K562 (cell line): ENCODE results near the gene FANCG. TPM values are rescaled to one million over a fixed set of nuclear protein-coding genes. Genes with fewer than 3 reads are reported as not detected.

Source experiments
- ATAC-seq: fragments of 200-7000 bp; cut with Tn5 transposase; 3 replicates; pipeline ENCODE4 v1.9.1; 2020; ENCODE audit warnings: moderate library complexity
- BruUV-seq: library from RNA; stranded (reverse); fragments of 400-500 nt; replicated peaks from 2 replicates; lab custom pipeline; 2021; lab: Mats Ljungman, UMichigan
- CTCF ChIA-PET: fragments of 300-600 bp; formaldehyde crosslinking; extraction: SDS; loops from one replicate; lab custom pipeline; 2021; ENCODE audit warnings: low intra/inter-chr PET ratio; lab: Yijun Ruan, JAX
- POLR2A ChIA-PET: fragments of 300-600, 350-650 bp; sonication (Branson Sonifier 250); formaldehyde crosslinking; extraction: SDS; loops from one replicate; lab custom pipeline; 2021; ENCODE audit warnings: antibody characterized with exemption, inconsistent platforms; lab: Yijun Ruan, JAX
- DNase-seq, 4 experiments: peaks; one replicate each; pipeline versions ENCODE4 v3.0.0 to v3.0.0-alpha.2; 2011 to 2018; ENCODE audit warnings: low spot score in 3 of 4, mixed read lengths in 3 of 4; ENCODE audit errors: extremely low read depth in 1 of 4
- FAIRE-seq: peaks from 2 replicates; lab custom pipeline; 2011; peaks lifted over from hg19 to GRCh38; lab: Jason Lieb, UNC
- H2AFZ ChIP-seq: 2 replicates; pipeline ENCODE4 v1.6.0; 2011; ENCODE audit warnings: low read depth, low read length, control low read depth, inconsistent platforms
- H3K27ac ChIP-seq: fragments of 200-600 bp; 3 replicates; pipeline ENCODE4 v1.8.0; 2011; ENCODE audit warnings: low read depth, mild to moderate bottlenecking, control low read depth, inconsistent platforms, low read length, moderate library complexity, mixed read lengths; ENCODE audit errors: extremely low read depth
- H3K27me3 ChIP-seq, 2 experiments: fragments of 300-600 bp in 1 of 2; 2 replicates in 1 of 2; 3 replicates in 1 of 2; pipeline versions ENCODE4 v1.6.0 to v1.8.0; 2011; ENCODE audit warnings: inconsistent platforms in 2 of 2, low read length in 2 of 2, mild to moderate bottlenecking in 1 of 2, mixed read lengths in 1 of 2, moderate library complexity in 1 of 2; ENCODE audit not compliant: control insufficient read depth in 2 of 2, insufficient read depth in 2 of 2
- H3K36me3 ChIP-seq: fragments of 300-600 bp; 3 replicates; pipeline ENCODE4 v1.8.0; 2011; ENCODE audit warnings: mild to moderate bottlenecking, low read length, inconsistent platforms; ENCODE audit not compliant: control insufficient read depth, insufficient read depth
- H3K4me1 ChIP-seq, 2 experiments: fragments of 200-600 bp in 1 of 2; replicated peaks in 1 of 2; 2 replicates in 1 of 2; 3 replicates in 1 of 2; pipeline versions ENCODE4 v1.5.1 to v1.8.0; 2011; ENCODE audit warnings: inconsistent platforms in 2 of 2, low read length in 2 of 2, mild to moderate bottlenecking in 1 of 2, mixed read lengths in 1 of 2, moderate library complexity in 1 of 2; ENCODE audit not compliant: control insufficient read depth in 2 of 2, insufficient read depth in 2 of 2
- H3K4me2 ChIP-seq: 2 replicates; pipeline ENCODE4 v1.6.1; 2011; ENCODE audit warnings: low read length, control low read depth, inconsistent platforms, mixed read lengths; ENCODE audit not compliant: insufficient read depth
- H3K4me3 ChIP-seq: fragments of 200-600 bp; sonication (generic), shearing (Covaris generic); 2 replicates; pipeline ENCODE4 v1.5.1; 2016; ENCODE audit warnings: control low read depth, inconsistent platforms
- H3K79me2 ChIP-seq: fragments of 200-600 bp; 3 replicates; pipeline ENCODE4 v1.8.0; 2011; ENCODE audit warnings: low read length, inconsistent platforms; ENCODE audit not compliant: control insufficient read depth, insufficient read depth
- H3K9ac ChIP-seq, 2 experiments: 2 replicates each; pipeline versions ENCODE4 v1.6.0 to v1.6.1; 2011; ENCODE audit warnings: low read depth in 2 of 2, low read length in 2 of 2, control low read depth in 1 of 2, inconsistent platforms in 1 of 2, mild to moderate bottlenecking in 1 of 2, mixed read lengths in 1 of 2; ENCODE audit not compliant: insufficient read depth in 1 of 2
- H3K9me1 ChIP-seq: one replicate; pipeline ENCODE4 v1.6.0; 2011; ENCODE audit warnings: inconsistent platforms, mild to moderate bottlenecking, low read length, moderate library complexity; ENCODE audit not compliant: control insufficient read depth, insufficient read depth
- H3K9me3 ChIP-seq: replicated peaks from 2 replicates; pipeline ENCODE4 v1.5.1; 2011; ENCODE audit warnings: low read depth, low read length, inconsistent platforms; ENCODE audit not compliant: control insufficient read depth, insufficient read depth
- H4K20me1 ChIP-seq: replicated peaks from 2 replicates; pipeline ENCODE4 v1.6.1; 2011; ENCODE audit warnings: low read length, inconsistent platforms, mixed read lengths; ENCODE audit not compliant: control insufficient read depth, insufficient read depth
- ELF4 ChIP-seq: fragments of 450-650 bp; formaldehyde crosslinking; IDR thresholded peaks from 2 replicates; pipeline ENCODE4 v1.4.0; 2022; ENCODE audit warnings: missing genetic modification characterization
- PHB ChIP-seq: fragments of 250-450 bp; sonication (Bioruptor Pico); IDR thresholded peaks from 2 replicates; pipeline ENCODE4 v1.5.0; 2021
- PTBP1 ChIP-seq: fragments of 200-400 bp; formaldehyde crosslinking; IDR thresholded peaks from 2 replicates; pipeline ENCODE4 v1.6.1; 2017; ENCODE audit warnings: low read depth, low read length
- RAD51 ChIP-seq: fragments of 450-650 bp; IDR thresholded peaks from 2 replicates; pipeline ENCODE4 v1.7.1; 2016; ENCODE audit warnings: low read depth, mild to moderate bottlenecking, borderline replicate concordance
- TCF3 ChIP-seq: sonication (generic); formaldehyde crosslinking; IDR thresholded peaks from 2 replicates; pipeline ENCODE4 v1.4.0; 2020; ENCODE audit warnings: mild to moderate bottlenecking, missing genetic modification reagents
- TRIM24 ChIP-seq, 2 experiments: fragments of 450-650 bp; IDR thresholded peaks; 2 replicates each; pipeline ENCODE4 v1.6.1; 2016
- ZNF140 ChIP-seq: fragments of 250-450 bp; sonication (Bioruptor Pico); IDR thresholded peaks from 2 replicates; pipeline ENCODE4 v1.8.0; 2021; ENCODE audit warnings: moderate library complexity, mild to moderate bottlenecking, inconsistent platforms
- ZNF197 ChIP-seq: fragments of 200-800 bp; sonication (Bioruptor generic); IDR thresholded peaks from 2 replicates; pipeline ENCODE4 v1.6.1; 2016; ENCODE audit warnings: low read depth, missing genetic modification characterization, missing compliant biosample characterization
- ZNF785 ChIP-seq: fragments of 250-450 bp; sonication (Bioruptor Pico); IDR thresholded peaks from 2 replicates; pipeline ENCODE4 v1.4.0; 2020; ENCODE audit warnings: mild to moderate bottlenecking
- WGBS: fragments of 100-300 bp; shearing (Covaris generic); methylation state at CpG from one replicate; pipeline ENCODE4 v1.1.6; 2016; ENCODE audit warnings: low coverage, mixed read lengths; ENCODE audit not compliant: insufficient coverage; ENCODE audit errors: missing lambda C conversion rate; 5-methylcytosine and 5-hydroxymethylcytosine counted together
- in situ Hi-C: fragments of 300-500 bp; cut with MboI; formaldehyde crosslinking; loops from 4 replicates; pipeline ENCODE4 v1.15.0; 2018; ENCODE audit warnings: inconsistent platforms, mixed read lengths
- intact Hi-C: fragments of 100-400 bp; cut with micrococcal nuclease; formaldehyde crosslinking; loops from 2 replicates; pipeline ENCODE4 v1.14.2; 2022
- polyA plus RNA-seq, 8 experiments: library from polyadenylated mRNA; depleted of rRNA in 4 of 8; stranded (reverse) in 5 of 8; unstranded in 3 of 8; fragments of >200 nt; fragmentation: Nextera tagmentation in 2 of 8; fragmentation: Illumina TruSeq in 1 of 8; extraction: Ambion mirVana in 2 of 8; extraction: Trizol in 1 of 8; gene quantifications; 2 replicates each; pipeline versions ENCODE4 v1.2.1 to v1.2.3, GENCODE V29; 2011 to 2014; ENCODE audit warnings: inconsistent platforms in 1 of 8, missing spikeins in 1 of 8
- total RNA-seq, 7 experiments: library from RNA; depleted of rRNA in 6 of 7; stranded (reverse); fragments of >200 nt in 6 of 7; fragmentation: Illumina TruSeq in 2 of 7; extraction: Trizol in 2 of 7; gene quantifications; 2 replicates each; pipeline versions ENCODE4 v1.2.1 to v1.2.3, GENCODE V29; 2011 to 2021; ENCODE audit warnings: low replicate concordance in 1 of 7

FANCG gene
- total and polyA plus RNA-seq, 9 of the 15 experiments (the other 6 are each of a cell fraction or from before 2014, with no cell fraction given), result 7.5 to 43.9 (median 31.0) TPM

DNA sequence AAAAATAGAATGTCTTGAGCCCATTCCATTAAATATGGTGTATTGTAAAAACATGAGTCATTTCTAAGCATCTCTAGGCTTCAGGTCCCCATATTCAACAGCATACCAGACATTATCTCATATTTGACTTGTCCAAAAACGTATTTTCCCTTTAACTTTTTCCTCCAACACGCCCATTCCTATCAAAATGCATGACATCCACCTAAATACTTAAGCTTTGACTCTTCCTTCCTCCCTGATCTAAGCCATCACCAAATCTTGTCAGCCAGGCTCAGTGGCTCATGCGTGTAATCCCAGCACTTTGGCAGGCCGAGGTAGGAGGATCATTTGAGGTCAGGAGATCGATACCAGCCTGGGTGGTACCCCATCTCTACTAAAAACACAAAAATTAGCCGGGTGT is 31.2 kb downstream of the FANCG start:
- DNase-seq (no peak), ATAC-seq (no peak), FAIRE-seq (no peak)
- Histone ChIP-seq H3K36me3 (peaks cover 6% of the 10 kb centered on the region; the same call in 1 of the 3 replicates), H3K9ac (no peak overlapping the region), H3K9me1 (no peaks in the 10 kb centered on the region), H2AFZ (no peak overlapping the region), H3K4me1 (peaks cover 0 to 2% of the 10 kb centered on the region in 2 experiments; a peak in 3 of 5 replicates), H4K20me1 (no peaks in the 10 kb centered on the region), H3K27ac (no peak overlapping the region), H3K9me3 (no peaks in the 10 kb centered on the region), H3K4me3 (no peak overlapping the region), H3K4me2 (no peak overlapping the region), H3K27me3 (no peaks in the 10 kb centered on the region), H3K79me2 (no peaks in the 10 kb centered on the region)
- in situ Hi-C loops (no loop called here), intact Hi-C loops (no loop called here)
- 88% methylated on average over 5 of the region's 6 CpGs for WGBS
- ChIA-PET CTCF (no interaction called here), POLR2A (no interaction called here)
- no TSS peak for BruUV-seq
- no peak for TF ChIP-seq ZNF785 (CRISPR knock-in tag)
- TF ChIP-seq TRIM24 (IDR thresholded peaks at IDR 0.05), result no peak
- no peak for TF ChIP-seq ELF4 (CRISPR knock-in tag)
- no peak for TF ChIP-seq RAD51
- TF ChIP-seq PTBP1, result no peak
- TF ChIP-seq PHB (CRISPR knock-in tag), result no peak
- no peak for TF ChIP-seq ZNF197 (CRISPR knock-in tag)
- TF ChIP-seq TCF3 (CRISPR knock-in tag), result no peak
- TF ChIP-seq ZNF140, result no peak
